Fibroblast of the conjunctiva (primary cell): Measurements from ENCODE around the gene SLC38A10.

Experiments used
- DNase-seq: peaks from one replicate; pipeline ENCODE4 v3.0.0-alpha.2; 2010; ENCODE audit warnings: low read depth

The SLC38A10 gene

GRCh38 chr17:81295031-81295675 lies at the start of gene SLC38A10:
TSS of gene SLC38A10 (minus strand) at chr17:81295307. CDS start at chr17:81294921, 386 bp downstream.
- DNase-seq = no peak

- no peak for DNase-seq
Measured at GRCh38 chr17:81342269-81343070, 47.4 kb upstream of the SLC38A10 start.

GRCh38 chr17:81341516-81342268 lies 46.6 kb upstream of the SLC38A10 start:
- DNase-seq = no peak

- no peak for DNase-seq
Measured at GRCh38 chr17:81340607-81341515, 45.8 kb upstream of the SLC38A10 start.

GRCh38 chr17:81339534-81340296 lies 44.6 kb upstream of the SLC38A10 start:
- no peak for DNase-seq

GRCh38 chr17:81339191-81339533 lies 44.1 kb upstream of the SLC38A10 start:
- DNase-seq = no peak

- no peak for DNase-seq
Measured at GRCh38 chr17:81338274-81339190, 43.4 kb upstream of the SLC38A10 start.

GRCh38 chr17:81337476-81337879 lies 42.4 kb upstream of the SLC38A10 start:
- no peak for DNase-seq

GRCh38 chr17:81336930-81337325 lies 41.8 kb upstream of the SLC38A10 start:
- no peak for DNase-seq

- DNase-seq = no peak
Measured at GRCh38 chr17:81336296-81336929, 41.3 kb upstream of the SLC38A10 start.

- no peak for DNase-seq
Measured at GRCh38 chr17:81335773-81336157, 40.7 kb upstream of the SLC38A10 start.

GRCh38 chr17:81334987-81335772 lies 40.1 kb upstream of the SLC38A10 start:
- no peak for DNase-seq

GRCh38 chr17:81334391-81334901 lies 39.3 kb upstream of the SLC38A10 start:
- DNase-seq = no peak

- no peak for DNase-seq
Measured at GRCh38 chr17:81333616-81334368, 38.7 kb upstream of the SLC38A10 start.

- no peak for DNase-seq
Measured at GRCh38 chr17:81332914-81333528, 37.9 kb upstream of the SLC38A10 start.

- DNase-seq = no peak
Measured at GRCh38 chr17:81332118-81332834, 37.2 kb upstream of the SLC38A10 start.
